GM21825 (cell line): ENCODE results near the gene ZNF775.
A peak's percentile ranks its signal among the peaks of the same experiment; 100 is the strongest.

ENCODE experiments used
- ATAC-seq: cut with Tn5 transposase; IDR thresholded peaks from one replicate; pipeline ENCODE4 v1.9.1; 2021; ENCODE audit warnings: mild to moderate bottlenecking, moderate library complexity; ENCODE audit not compliant: unreplicated experiment

Gene ZNF775

DNA sequence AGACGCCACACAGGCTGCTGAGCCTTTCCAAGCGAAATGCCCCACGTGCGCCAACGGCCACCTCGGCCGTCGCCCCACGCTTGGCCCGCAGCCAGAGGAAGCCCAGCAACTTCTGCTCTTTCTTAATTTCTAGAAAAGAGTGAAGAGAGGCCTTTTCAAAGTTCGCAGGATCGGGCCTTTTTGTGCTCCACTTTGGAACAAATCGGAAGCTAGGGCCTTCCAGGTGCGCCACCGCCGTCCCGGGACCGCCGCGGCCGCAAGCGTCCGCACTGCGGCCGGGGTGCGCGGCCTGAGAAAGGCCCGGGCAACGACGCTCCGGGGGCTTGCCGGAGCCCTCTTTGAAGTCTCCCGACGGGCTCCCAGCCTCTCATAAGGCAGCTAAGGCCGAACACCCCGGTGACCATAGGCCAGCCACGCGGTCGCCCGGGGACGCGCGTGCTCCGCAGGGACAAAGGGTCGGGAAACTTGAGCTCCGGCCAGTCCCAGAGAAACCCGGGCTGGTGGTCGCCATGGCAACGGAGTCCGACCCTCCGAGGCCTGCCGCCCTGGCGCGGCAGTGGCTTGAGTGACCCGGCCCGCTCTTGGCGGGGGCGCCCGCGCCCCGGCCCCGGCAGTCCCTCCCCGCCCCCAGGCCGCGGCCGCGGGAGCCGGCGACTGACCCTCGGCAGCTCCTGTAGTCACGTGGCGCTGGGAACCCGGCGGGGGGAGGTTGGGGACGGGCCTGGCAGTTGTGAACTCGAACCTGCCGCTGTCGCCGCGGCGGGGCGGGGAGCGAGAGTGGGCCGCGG, 10.8 kb upstream of the ZNF775 start, which contains the start of gene REPIN1:
TSS of gene REPIN1 (plus strand) at position 727 of the 788 bp plus-strand sequence. CDS start 890 bp downstream, outside the sequence.
- peak; percentile 38 for ATAC-seq

GRCh38 chr7:150368884-150369747, 10.0 kb upstream of the ZNF775 start:
- peak; percentile 40 for ATAC-seq

GRCh38 chr7:150369748-150370501, 9.2 kb upstream of the ZNF775 start:
- no peak for ATAC-seq

GRCh38 chr7:150370612-150371071, 8.5 kb upstream of the ZNF775 start:
- ATAC-seq = no peak

GRCh38 chr7:150371131-150371995, 7.8 kb upstream of the ZNF775 start:
- no peak for ATAC-seq

- ATAC-seq = no peak
Measured at GRCh38 chr7:150371996-150372270, 7.2 kb upstream of the ZNF775 start.

- ATAC-seq = no peak
Measured at GRCh38 chr7:150372271-150373048, 6.7 kb upstream of the ZNF775 start.

DNA sequence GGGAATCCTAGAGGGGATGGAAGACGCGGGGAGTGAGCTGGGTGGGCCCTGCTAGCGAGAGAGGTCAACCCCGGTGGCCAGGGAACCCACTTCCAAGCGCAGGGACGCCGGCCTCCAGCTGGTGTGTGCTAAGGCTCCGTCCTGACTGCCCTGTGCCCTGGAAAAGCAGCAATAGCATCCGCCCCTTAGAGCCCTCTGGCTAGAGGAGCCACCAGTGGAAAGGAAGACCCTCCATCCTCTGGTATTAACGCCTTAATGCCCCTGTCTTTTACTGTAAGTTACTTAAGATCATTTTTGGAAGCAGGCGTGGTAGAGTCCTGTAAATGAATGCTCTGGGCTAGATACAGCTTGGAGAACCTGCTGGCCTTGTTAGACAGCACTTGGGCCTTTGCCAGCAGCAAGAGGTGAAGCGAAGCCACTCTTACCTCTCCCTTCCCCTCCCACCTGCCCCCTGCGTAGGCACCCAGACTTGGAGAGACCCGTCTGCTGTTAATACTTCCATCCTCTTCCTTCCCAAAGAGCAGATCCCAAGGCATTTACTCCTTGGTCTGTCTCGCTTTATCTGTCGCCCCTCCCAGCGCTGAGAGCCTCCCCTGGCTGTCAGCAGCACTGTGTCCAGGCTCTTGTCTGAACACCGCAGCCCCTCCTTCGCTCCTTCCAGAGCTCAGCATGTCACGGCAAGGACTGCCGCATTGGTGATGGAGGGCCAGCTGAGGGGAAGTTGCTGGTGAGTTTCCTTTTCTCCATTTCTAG, 5.9 kb upstream of the ZNF775 start:
- ATAC-seq = no peak

DNA sequence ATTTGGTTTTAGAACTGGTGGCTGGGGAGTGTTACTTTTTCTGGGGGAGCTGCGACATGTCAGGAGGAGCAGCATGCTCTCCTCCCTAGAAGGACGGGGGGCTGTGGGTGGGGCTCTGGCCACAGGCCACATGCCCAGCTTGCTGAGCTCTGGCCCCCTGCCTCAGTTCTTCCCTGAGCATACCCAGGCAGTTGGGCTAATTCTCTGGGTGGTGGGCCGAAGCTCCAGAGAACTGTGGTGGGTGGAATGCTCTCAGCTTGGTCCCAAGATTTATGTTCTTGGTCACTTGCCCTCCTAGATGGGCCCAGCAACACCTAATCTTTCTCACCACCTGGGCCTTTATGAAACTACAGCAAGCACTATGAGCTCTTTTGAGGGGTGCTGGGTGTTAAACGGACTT, 5.1 kb upstream of the ZNF775 start:
- ATAC-seq = no peak

DNA sequence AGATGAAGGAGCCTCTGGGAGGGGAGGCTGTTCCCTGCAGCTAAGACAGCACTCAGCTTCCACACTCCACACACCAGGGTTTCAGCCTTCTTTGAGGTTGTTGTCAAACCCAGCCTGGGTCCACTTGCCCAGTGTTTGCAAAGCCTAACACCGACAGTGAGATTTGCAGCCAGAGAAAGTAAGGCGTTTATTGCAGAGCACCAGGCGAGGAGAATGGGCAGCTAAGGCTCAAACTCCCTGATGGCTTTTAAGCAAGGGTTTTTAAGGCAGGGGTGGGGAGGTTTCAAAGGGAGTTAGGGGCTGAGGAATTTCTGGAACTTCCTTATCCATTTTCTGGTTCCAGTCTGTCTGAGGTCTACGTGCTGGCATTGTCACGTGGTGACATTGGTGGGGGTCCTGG, 4.7 kb upstream of the ZNF775 start:
- no peak for ATAC-seq

- no peak for ATAC-seq
Measured at GRCh38 chr7:150375662-150376521, 3.2 kb upstream of the ZNF775 start.

DNA sequence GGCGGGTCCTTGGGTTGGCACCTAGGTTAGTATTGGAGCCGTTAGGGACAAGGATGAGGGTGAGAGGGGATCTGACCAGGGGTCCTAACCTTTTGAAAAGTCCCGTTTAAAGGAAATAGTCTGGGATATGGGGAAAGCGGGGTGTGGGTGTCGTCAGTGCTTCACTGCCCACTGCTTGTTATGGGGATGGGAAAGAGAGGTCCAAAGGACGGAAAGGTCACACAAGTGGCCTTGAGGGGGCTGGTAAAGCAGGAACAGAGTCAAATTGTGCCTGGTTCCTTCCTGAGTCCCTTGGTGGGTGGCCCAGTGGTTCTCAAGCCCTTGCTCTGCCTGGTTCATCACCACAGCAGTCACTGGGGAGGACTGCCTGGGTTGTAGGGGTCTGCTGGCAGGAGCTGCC, 2.6 kb upstream of the ZNF775 start:
- no peak for ATAC-seq

GRCh38 chr7:150377196-150377595, 1.9 kb upstream of the ZNF775 start:
- ATAC-seq = no peak

- ATAC-seq = no peak
Measured at GRCh38 chr7:150377635-150378034, 1.5 kb upstream of the ZNF775 start.

GRCh38 chr7:150378115-150378852, 846 bp upstream of the ZNF775 start:
- peak; percentile 25 for ATAC-seq

GRCh38 chr7:150379441-150380379, 580 bp downstream of the ZNF775 start:
- ATAC-seq = no peak
